GM06990 (cell line): Measurements from ENCODE around the gene MACC1.
"Not testable (repeated sequence)": the region's sequence is repeated elsewhere in the genome, so short reads cannot be mapped to it uniquely, and the experiment has no call there.

Experiments
- DNase-seq: peaks from one replicate; pipeline ENCODE4 v3.0.0-alpha.2; 2011; ENCODE audit not compliant: insufficient read length; ENCODE audit errors: extremely low read depth
- H3K27me3 ChIP-seq: replicated peaks from 2 replicates; pipeline ENCODE4 v1.6.0; 2011; ENCODE audit warnings: low read length; ENCODE audit not compliant: control insufficient read depth, insufficient read depth
- H3K36me3 ChIP-seq: 2 replicates; pipeline ENCODE4 v1.5.1; 2011; ENCODE audit warnings: low read length; ENCODE audit not compliant: control insufficient read depth, insufficient read depth
- H3K4me3 ChIP-seq: replicated peaks from 2 replicates; pipeline ENCODE4 v1.5.1; 2011; ENCODE audit warnings: low read depth, mild to moderate bottlenecking, control low read depth, low read length
- TF ChIP-seq, protein P1 (sequence below): IDR thresholded peaks from 2 replicates; pipeline ENCODE4 v1.5.1; 2011; ENCODE audit warnings: low read length, control low read depth, mild to moderate bottlenecking, inconsistent platforms; ENCODE audit not compliant: insufficient read depth, poor library complexity, severe bottlenecking

The MACC1 gene

GRCh38 chr7:20132585-20132984 lies 84.6 kb downstream of the MACC1 start:
- H3K27me3 ChIP-seq: no peaks in the 10 kb centered on the region
- H3K4me3 ChIP-seq: no peak overlapping the region
- no peak for DNase-seq
- no peaks in the 10 kb centered on the region for H3K36me3 ChIP-seq
- TF ChIP-seq, protein P1, sequence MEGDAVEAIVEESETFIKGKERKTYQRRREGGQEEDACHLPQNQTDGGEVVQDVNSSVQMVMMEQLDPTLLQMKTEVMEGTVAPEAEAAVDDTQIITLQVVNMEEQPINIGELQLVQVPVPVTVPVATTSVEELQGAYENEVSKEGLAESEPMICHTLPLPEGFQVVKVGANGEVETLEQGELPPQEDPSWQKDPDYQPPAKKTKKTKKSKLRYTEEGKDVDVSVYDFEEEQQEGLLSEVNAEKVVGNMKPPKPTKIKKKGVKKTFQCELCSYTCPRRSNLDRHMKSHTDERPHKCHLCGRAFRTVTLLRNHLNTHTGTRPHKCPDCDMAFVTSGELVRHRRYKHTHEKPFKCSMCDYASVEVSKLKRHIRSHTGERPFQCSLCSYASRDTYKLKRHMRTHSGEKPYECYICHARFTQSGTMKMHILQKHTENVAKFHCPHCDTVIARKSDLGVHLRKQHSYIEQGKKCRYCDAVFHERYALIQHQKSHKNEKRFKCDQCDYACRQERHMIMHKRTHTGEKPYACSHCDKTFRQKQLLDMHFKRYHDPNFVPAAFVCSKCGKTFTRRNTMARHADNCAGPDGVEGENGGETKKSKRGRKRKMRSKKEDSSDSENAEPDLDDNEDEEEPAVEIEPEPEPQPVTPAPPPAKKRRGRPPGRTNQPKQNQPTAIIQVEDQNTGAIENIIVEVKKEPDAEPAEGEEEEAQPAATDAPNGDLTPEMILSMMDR: no peak

- TF ChIP-seq, protein P1: no peak
- Histone ChIP-seq H3K4me3 (no peak overlapping the region), H3K27me3 (no peaks in the 10 kb centered on the region), H3K36me3 (no peaks in the 10 kb centered on the region)
- peak; percentile 9 for DNase-seq
These were observed 85.4 kb downstream of the MACC1 start for GRCh38 chr7:20131776-20132175.

DNA sequence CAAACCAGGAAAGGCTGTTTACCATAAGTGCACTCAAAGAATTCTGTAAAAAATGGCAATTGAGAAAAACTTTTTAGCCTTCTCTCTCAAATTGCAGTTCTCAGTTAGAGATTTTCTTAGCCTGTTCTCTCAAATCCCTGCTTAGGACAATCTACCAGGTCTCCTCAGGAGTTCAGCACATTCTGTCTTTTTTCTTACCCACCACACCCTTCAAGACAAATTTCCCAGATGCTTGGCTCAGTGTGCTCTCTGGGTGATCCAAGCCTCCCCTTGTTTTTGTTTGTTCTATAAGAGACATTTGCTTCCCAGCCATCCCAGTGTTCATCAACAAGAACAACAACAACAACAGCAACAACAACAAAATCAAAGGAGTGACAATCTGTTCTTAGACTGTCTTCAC lies 87.3 kb downstream of the MACC1 start:
- H3K36me3 ChIP-seq: no peaks in the 10 kb centered on the region
- no peak for DNase-seq
- no peaks in the 10 kb centered on the region for H3K27me3 ChIP-seq
- TF ChIP-seq, protein P1: no peak
- H3K4me3 ChIP-seq: no peak overlapping the region

GRCh38 chr7:20128001-20128400 lies 89.2 kb downstream of the MACC1 start:
- Histone ChIP-seq H3K27me3 (no peaks in the 10 kb centered on the region), H3K36me3 (no peaks in the 10 kb centered on the region), H3K4me3 (no peak overlapping the region)
- TF ChIP-seq, protein P1: no peak
- no peak for DNase-seq

DNA sequence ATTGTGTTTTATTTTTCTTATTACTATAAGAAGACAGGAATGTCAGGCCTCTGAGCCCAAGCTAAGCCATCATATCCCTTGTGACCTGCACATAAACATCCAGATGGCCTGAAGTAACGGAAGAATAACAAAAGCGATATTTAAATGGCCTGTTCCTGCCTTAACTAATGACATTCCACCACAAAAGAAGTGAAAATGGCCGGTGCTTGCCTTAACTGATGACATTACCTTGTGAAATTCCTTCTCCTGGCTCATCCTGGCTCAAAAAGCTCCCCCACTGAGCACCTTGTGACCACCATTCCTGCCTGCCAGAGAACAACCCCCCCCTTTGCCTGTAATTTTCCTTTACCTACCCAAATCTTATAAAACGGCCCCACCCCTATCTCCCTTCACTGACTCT lies 91.1 kb downstream of the MACC1 start:
- DNase-seq, H3K27me3 ChIP-seq, H3K4me3 ChIP-seq, H3K36me3 ChIP-seq: not testable (repeated sequence)

DNA sequence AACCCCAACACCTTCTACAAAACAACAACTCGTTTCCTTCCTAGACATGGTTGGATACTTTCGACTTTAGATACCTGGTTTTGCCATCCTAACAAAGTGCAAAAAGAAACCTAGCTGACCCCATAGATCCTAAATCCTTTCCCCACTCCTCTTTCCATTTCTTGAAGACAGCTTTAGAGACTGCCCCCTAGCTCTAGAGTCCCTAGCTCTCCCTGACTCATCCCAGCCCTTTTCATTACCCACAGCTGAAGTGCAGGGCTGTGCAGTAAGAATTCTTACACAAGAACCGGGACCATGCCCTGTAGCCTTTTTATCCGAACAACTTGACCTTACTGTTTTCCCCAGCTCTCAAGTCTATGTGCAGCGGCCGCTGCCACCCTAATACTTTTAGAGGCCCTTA lies 93.1 kb downstream of the MACC1 start:
- not testable (repeated sequence) for H3K36me3 ChIP-seq, H3K27me3 ChIP-seq, DNase-seq, H3K4me3 ChIP-seq

DNA sequence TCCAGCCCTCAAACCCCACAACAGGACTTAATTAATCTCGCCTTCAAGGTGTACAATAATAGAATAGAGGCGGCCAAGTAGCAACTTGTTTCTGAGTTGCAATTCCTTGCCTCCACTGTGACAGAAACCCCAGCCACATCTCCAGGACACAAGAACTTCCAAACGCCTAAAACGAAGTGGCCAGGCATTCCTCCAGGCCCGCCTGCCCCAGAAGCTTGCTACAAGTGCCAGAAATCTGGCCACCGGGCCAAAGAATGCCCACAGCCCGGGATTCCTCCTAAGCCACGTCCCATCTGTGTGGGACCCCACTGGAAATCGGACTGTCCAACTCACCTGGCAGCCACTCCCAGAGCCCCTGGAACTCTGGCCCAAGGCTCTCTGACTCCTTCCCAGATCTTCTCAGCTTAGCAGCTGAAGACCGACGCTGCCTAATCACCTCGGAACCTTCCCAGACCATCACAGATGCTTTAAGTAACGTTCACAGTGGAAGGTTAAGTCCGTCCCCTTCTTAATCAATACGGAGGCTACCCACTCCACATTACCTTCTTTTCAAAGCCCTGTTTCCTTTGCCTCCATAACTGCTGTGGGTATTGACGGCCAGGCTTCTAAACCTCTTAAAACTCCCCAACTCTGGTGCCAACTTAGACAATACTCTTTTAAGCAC lies 94.4 kb downstream of the MACC1 start:
- not testable (repeated sequence) for DNase-seq, H3K4me3 ChIP-seq, H3K36me3 ChIP-seq, H3K27me3 ChIP-seq
